ENCODE data around the gene COL25A1.

COL25A1 gene

GRCh38 chr4:108903464-108904221 lies 398.8 kb downstream of the COL25A1 start:
- H3K9me3 ChIP-seq (ENCODE audit: insufficient read depth, low read length), result no peaks in the 10 kb centered on the region
- H4K20me1 ChIP-seq (ENCODE audit: insufficient read depth, low read length), result no peaks in the 10 kb centered on the region
- no peaks in the 10 kb centered on the region for H3K79me2 ChIP-seq (ENCODE audit: low read length)
- H3K4me2 ChIP-seq (ENCODE audit: low read length), result no peak overlapping the region
- no peak overlapping the region for H3K9ac ChIP-seq (ENCODE audit: low read length)
- H3K4me1 ChIP-seq (ENCODE audit: low read length), result peaks cover 7% of the 10 kb centered on the region
- H2AFZ ChIP-seq (ENCODE audit: low read depth, low read length), result no peak overlapping the region
- H3K27ac ChIP-seq (ENCODE audit: low read length), result no peak overlapping the region
- no peak overlapping the region for H3K4me3 ChIP-seq (ENCODE audit: low read length)
- no peaks in the 10 kb centered on the region for H3K36me3 ChIP-seq (replicated peaks; ENCODE audit: low read depth, low read length)
- H3K27me3 ChIP-seq (ENCODE audit: low read depth, low read length), result no peaks in the 10 kb centered on the region
- TF ChIP-seq EZH2phosphoT487 (IDR thresholded peaks at IDR 0.05; ENCODE audit: low read depth) (no peak), CTCF (IDR thresholded peaks at IDR 0.05; ENCODE audit: low read depth, low read length) (no peak)

- Histone ChIP-seq H3K36me3 (replicated peaks; ENCODE audit: low read depth, low read length) (no peaks in the 10 kb centered on the region), H3K27me3 (ENCODE audit: low read depth, low read length) (no peaks in the 10 kb centered on the region), H3K4me1 (ENCODE audit: low read length) (peaks cover 7% of the 10 kb centered on the region), H3K4me2 (ENCODE audit: low read length) (no peak overlapping the region), H3K9me3 (ENCODE audit: insufficient read depth, low read length) (no peaks in the 10 kb centered on the region), H3K27ac (ENCODE audit: low read length) (no peak overlapping the region), H3K79me2 (ENCODE audit: low read length) (no peaks in the 10 kb centered on the region), H3K9ac (ENCODE audit: low read length) (no peak overlapping the region), H3K4me3 (ENCODE audit: low read length) (no peak overlapping the region), H2AFZ (ENCODE audit: low read depth, low read length) (no peak overlapping the region), H4K20me1 (ENCODE audit: insufficient read depth, low read length) (no peaks in the 10 kb centered on the region)
- no peak for TF ChIP-seq EZH2phosphoT487 (IDR thresholded peaks at IDR 0.05; ENCODE audit: low read depth)
- no peak for TF ChIP-seq CTCF (IDR thresholded peaks at IDR 0.05; ENCODE audit: low read depth, low read length)
Measured at GRCh38 chr4:108902769-108903168, 399.7 kb downstream of the COL25A1 start.

- Histone ChIP-seq H3K4me2 (ENCODE audit: low read length) (no peak overlapping the region), H3K9me3 (ENCODE audit: insufficient read depth, low read length) (no peaks in the 10 kb centered on the region), H3K4me3 (ENCODE audit: low read length) (no peak overlapping the region), H3K9ac (ENCODE audit: low read length) (no peak overlapping the region), H3K27ac (ENCODE audit: low read length) (no peak overlapping the region), H3K27me3 (ENCODE audit: low read depth, low read length) (no peaks in the 10 kb centered on the region), H2AFZ (ENCODE audit: low read depth, low read length) (no peak overlapping the region), H3K79me2 (ENCODE audit: low read length) (no peaks in the 10 kb centered on the region), H3K36me3 (replicated peaks; ENCODE audit: low read depth, low read length) (no peaks in the 10 kb centered on the region), H3K4me1 (ENCODE audit: low read length) (no peaks in the 10 kb centered on the region), H4K20me1 (ENCODE audit: insufficient read depth, low read length) (no peaks in the 10 kb centered on the region)
- TF ChIP-seq EZH2phosphoT487 (IDR thresholded peaks at IDR 0.05; ENCODE audit: low read depth), result no peak
- TF ChIP-seq CTCF (IDR thresholded peaks at IDR 0.05; ENCODE audit: low read depth, low read length), result no peak
Measured at GRCh38 chr4:108901291-108901690, 401.2 kb downstream of the COL25A1 start.

GRCh38 chr4:108900018-108900580 lies 402.4 kb downstream of the COL25A1 start:
- Histone ChIP-seq H4K20me1 (ENCODE audit: insufficient read depth, low read length) (no peaks in the 10 kb centered on the region), H3K27me3 (ENCODE audit: low read depth, low read length) (no peaks in the 10 kb centered on the region), H3K9me3 (ENCODE audit: insufficient read depth, low read length) (no peaks in the 10 kb centered on the region), H3K36me3 (replicated peaks; ENCODE audit: low read depth, low read length) (no peaks in the 10 kb centered on the region), H3K4me1 (ENCODE audit: low read length) (no peaks in the 10 kb centered on the region), H3K9ac (ENCODE audit: low read length) (no peak overlapping the region), H3K27ac (ENCODE audit: low read length) (no peak overlapping the region), H2AFZ (ENCODE audit: low read depth, low read length) (no peak overlapping the region), H3K4me3 (ENCODE audit: low read length) (no peak overlapping the region), H3K79me2 (ENCODE audit: low read length) (no peaks in the 10 kb centered on the region), H3K4me2 (ENCODE audit: low read length) (no peak overlapping the region)
- TF ChIP-seq CTCF (IDR thresholded peaks at IDR 0.05; ENCODE audit: low read depth, low read length), result no peak
- TF ChIP-seq EZH2phosphoT487 (IDR thresholded peaks at IDR 0.05; ENCODE audit: low read depth), result no peak
